GM19099 (cell line): ENCODE data around the gene ABHD2.

Experiments used
- POLR2A ChIP-seq: IDR thresholded peaks from 3 replicates; pipeline ENCODE4 v1.6.1; 2011; ENCODE audit warnings: low read depth; ENCODE audit not compliant: insufficient read length; ENCODE audit errors: extremely low read depth

Gene ABHD2

DNA sequence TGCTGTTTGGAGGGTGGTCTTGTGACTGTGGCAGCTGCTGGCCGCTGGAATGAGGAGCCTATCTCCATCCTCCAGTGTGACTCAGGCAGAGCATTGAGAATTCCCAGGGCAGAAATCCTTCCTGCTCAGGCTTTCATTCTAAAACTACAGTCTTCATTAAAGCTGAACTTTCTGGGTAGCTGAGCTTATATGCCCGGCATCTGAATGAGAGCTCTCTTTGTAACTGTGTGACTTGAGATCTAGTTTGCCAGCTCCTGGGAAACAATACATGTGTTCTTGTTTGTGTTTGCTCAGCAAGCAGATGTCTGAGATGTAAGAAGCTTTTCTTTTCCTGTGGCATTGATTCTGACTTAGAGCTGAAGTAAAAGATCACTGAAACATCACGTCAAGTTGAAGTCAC, 110.7 kb downstream of the ABHD2 start:
- TF ChIP-seq POLR2A, result no peak

DNA sequence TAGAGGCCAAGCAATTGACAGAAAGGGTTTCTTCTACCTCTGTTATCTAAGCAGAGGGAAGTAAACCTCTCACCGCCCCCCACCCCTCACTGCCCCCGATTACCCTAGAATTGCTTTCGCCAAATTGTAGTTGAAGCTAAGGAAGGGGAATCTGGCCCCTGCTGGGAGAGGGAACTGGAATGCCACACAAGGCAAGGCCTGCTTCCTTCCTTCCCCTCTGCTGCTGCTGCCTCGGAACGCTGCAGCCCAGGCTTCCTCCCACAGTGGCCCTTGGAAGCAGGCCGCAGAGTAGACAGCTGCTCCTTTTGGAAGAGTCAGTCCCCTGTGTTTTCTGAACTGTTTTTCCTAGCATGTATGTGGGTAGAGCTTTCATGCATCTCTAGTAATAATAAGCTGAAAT, 111.5 kb downstream of the ABHD2 start:
- no peak for TF ChIP-seq POLR2A

DNA sequence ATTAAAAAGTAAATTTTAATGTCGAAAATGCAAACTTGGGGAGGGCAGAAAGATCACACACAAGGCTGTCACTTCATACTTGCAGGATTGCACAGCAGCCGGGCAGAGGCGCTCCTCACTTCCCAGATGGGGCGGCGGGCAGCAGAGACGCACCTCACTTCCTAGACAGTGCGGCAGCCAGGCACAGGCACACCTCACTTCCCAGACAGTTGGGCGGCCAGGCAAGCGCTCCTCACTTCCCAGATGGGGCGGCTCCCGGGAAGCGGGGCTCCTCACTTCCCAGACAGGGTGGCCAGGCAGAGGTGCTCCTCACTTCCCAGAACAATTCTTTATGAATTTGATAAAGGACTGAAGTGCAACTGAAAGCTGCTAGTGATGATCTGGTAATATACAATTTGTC, 111.9 kb downstream of the ABHD2 start:
- TF ChIP-seq POLR2A, result no peak

DNA sequence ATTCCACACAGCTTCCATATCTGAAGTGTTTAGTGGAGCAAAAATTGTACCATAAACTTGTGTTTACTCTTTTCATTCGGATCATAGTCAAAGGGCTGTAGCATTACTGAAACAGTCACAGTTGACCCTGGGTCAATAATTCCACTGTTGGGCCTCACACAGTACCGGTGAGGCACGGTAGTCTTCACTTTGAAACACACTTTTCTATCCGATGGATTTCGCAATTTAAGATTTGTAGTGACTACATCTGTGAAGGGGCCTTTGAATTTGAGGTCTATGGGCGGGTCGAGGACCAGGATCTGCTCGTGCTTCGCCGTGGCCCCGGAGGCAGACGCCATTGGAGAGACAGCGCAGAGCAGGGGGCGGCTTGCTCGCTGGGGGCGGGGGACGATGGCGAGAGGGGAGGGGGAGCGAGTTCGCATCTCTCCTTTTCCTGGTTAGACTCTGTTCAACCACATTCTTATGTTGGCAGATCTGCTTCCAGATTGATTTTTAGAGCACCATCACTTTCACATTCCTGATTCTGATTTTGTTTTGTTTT, 113.3 kb downstream of the ABHD2 start:
- no peak for TF ChIP-seq POLR2A

DNA sequence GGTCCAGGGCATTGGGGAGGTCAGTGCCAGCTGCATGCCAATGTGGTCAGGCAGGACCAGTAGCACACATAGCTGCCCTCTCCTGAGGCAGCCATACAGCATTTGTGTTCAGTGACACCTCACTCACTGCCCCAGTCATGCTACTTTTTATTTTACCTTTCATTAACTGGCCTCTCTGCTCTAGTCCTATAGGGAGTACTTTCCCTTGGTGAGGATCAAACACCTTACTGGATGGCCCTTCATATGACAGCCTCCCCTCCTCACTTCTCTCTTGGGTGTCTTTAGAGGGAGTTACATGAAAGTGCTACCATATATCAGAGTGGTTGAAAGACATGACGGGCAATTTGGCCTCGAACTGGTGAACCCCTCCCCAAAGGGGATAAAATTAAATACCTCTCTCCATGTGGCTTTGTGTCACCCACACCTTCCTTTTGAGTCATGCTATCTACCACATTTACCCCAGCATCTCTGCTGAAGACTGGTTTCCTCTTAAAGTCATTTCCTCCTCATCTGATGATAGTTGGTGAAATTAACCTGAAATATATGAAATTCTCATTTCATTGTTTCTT, 115.5 kb downstream of the ABHD2 start:
- no peak for TF ChIP-seq POLR2A

DNA sequence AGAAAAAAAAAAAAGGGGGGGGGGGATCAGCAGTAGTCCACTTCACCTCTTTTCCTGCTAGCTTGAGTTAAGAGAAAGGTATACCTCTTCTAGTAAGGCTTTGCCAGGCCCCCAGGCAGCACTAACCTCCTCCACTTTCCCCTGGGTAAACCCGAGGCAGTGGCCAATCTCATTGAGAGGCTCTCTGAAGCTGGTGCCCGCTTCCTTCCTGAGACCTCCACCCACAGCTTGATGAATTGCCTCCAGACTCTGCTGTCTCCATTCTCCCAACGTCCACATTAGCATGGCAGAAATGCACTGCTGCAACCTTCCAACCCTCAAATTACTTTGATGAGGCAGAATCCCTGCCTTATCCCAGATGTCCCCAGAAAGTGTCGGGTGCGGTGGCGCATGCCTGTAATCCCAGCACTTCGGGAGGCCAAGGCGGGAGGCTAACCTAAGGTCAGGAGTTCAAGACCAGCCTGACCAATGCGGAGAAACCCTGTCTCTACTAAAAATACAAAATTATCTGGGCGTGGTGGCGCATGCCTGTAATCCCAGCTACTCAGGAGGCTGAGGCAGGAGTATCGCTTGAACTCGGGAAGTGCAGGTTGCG, 117.8 kb downstream of the ABHD2 start:
- no peak for TF ChIP-seq POLR2A

DNA sequence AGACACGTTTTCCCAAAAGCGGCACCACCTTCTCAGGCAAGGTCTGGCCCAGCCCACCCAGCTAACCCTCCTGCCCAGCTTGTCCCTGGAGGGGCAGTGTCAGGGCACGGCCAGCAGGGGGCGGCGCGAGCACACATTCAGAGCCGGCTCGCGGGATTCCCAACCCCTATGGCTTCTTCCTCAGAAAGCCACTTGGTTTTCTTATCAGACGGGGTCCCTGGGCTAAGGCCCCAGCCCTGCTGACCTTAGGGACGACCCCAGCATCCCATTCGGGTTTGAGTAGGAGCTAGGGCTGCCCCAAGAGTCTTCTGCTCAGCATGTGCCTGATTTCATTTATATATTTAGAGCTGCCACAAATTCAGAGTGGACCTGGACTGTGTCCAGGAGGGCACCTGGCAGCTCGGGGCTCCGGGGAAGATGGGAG, 118.7 kb downstream of the ABHD2 start:
- TF ChIP-seq POLR2A, result no peak

DNA sequence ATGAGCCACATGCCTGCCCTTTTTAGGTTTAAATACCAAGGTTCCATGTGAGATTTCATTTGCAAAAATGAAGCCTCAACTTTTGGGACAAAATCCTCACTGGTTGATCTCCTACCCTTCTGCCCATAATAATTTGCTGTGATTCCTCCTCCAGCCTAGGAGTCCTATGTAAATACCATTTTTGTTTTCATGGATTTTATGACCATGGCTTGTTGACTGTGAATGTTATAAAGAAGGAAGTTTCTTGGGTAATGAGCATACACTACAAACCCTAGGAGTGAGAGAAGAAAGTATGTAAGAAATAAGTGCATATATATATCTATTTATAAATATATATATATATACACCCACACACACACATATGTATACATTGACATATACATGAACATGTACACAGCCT, 120.0 kb downstream of the ABHD2 start:
- TF ChIP-seq POLR2A, result no peak

DNA sequence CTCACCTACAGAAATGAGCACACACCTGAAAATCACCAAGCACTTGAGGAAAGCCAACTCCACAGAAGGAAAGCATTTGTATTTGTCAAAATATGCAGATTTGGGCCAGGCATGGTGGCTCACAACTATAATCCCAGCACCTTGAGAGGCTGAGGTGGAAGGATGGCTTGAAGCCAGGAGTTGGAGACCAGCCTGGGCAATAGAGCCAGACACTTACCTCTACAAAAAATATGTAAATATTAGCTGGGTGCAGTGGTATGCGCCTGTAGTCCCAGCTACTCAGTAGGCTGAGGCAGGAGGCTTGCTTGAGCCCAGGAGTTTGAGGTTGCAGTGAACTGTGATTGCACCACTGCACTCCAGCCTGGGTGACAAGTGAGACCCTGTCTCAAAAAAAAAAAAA, 120.8 kb downstream of the ABHD2 start:
- TF ChIP-seq POLR2A, result no peak

DNA sequence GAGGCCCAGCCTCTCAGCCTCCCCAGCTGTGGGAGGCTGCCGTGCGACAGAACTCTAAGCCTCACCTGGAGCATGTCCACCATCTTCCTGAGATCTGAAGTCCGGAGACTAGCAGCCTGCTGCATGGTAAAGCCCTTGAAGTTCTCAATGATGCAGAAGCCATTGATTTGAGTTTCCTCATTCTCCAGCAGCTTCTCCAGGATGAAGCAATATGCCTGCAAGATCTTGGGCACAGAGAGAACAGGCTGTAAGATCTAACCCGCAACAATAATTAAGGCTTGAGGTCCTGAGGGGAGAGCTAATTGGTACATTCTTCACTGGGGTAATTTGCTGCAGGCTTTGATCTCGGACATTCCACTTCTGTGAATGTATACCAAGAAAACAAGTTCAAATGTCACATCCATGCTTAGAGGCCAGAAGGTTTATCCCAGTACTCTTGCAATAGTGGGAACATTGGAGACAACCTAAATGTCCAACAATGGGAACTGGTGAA, 123.5 kb downstream of the ABHD2 start:
- no peak for TF ChIP-seq POLR2A

DNA sequence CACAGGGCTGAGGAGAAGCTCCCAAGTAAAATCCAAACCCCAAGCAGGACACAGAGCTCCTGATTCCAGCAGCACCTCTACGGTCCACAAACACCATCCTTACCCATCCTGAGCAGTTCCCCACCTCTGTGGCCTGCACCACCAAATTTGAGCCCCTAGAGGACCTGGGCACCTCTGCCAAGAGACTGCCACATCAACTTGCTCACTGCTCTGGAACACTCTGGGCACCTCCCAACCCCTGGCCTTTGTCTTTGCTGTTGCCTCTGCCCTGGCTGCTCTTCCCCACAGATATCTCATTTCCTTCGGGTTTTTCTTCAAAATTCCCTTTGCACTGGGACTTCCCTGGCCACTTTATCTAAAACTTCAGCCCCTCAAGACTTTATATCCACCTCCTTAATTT, 127.4 kb downstream of the ABHD2 start:
- TF ChIP-seq POLR2A, result no peak

DNA sequence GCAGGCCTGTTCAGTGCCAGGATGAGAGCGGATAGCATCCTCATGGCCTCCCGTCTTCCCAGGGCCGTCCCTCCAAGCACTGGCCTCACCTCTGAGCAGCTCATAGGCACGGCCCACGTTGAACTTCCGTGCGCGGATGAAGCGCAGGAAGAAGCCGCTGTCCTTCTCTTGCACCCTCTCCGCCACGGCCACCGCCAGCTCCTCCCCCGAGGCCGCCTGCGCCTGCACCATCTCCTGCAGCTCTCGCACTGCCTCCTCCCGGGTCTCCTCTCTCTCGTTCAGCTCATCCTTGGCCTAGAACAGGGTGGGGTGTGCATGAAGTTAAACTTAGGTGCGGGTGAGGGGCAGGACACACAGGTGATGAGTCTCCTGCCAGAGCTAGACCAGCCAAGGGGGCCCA, 128.8 kb downstream of the ABHD2 start:
- no peak for TF ChIP-seq POLR2A

DNA sequence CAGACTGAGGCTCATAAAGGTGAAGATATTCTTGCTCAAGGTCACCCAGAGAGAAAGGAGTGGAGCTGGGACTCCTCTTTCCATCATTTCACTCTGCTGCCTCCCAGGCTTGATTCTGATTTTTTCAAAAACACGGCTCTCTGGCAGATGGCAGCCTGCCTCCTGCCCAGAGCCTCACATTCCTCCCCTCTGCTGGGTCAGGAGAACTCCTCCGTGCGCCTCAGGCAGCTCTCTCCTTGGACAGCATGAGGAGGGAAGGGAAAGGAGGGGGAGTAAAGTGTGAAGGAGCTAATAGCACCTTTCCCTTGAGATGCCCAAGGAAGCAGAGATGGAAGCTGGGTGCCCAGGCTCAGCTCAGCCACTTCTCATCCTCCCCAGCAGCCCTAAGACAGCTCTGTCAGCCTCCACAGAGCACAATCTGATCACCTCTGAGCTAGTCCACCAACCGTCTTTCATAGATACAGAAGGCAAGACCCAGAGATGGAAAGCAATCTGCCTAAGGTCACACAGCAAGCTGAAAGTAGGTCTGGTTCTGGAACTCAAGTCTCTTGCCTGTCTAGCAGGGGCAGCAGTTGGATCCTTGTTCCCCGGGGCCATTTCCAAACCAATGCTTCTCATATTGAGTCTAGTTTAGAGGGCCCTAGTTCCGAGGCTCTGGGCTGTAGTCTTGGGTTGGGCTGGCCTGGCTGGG, 129.6 kb downstream of the ABHD2 start:
- no peak for TF ChIP-seq POLR2A

DNA sequence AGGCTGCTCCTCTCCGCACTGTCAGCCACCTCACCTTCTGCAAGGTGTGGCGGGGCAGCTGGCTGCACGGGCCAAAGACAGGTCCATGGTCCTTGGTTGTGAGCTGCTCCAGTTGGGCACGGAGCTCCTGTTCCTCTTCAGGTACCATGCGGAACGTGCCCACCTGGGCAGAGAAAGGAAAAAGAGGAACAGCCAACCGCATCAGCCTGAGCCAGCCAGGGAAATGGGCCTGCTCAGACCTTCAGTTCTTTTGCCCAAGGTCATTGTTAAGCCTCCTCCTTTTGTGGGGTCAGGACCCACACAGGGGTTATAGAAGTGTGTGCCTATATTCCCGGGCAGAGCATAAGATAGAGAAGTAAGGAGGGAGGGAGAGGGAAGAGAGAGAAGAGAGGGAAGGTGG, 130.3 kb downstream of the ABHD2 start:
- no peak for TF ChIP-seq POLR2A

DNA sequence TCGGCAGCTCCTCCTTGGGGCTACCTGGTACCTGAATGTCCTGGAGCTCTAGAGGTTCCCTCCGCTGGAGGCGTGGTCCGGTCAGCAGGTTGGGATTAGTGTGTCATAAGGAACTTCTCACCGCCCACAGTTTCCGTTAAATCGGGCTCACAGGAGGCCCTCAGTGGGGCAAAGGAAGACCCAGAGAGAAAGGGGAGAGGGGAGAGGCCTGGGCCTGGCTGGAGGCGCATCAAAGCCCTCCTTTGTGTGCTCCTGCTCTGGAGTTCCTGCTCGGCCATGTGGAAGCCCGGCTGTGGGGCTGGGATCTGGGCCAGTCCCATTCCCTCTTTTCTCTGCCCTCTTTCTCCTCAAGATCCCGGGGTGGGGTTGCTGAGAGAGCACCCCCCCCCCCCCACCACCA, 133.3 kb downstream of the ABHD2 start, which contains the start of gene RLBP1:
Gene RLBP1 (minus strand): TSS at position 37 of the 400 bp plus-strand sequence. CDS start 2,604 bp downstream, outside the sequence.
- no peak for TF ChIP-seq POLR2A

DNA sequence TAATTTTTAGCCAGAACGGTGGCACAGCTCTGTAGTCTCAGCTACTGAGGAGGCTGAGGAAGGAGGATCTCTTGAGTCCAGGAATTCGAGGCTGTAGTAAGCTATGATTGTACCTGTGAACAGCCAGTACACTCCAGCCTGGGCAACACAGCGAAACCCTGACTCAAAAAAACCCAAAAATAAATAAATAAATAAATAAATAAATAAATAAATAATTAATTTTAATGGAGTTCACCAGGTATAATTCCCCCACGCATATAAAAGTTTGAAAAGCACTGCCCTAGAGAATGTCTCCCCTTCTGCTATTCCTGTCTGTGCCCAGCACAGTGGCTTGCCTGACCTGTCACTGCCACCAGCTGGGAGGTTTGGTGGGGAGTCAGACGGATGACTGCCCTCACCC, 137.3 kb downstream of the ABHD2 start:
- no peak for TF ChIP-seq POLR2A
